Suppressor macrophage treated with lipopolysaccharide for 1 hour (primary cell): ENCODE results near the gene ZBTB14.
A peak's percentile ranks its signal among the peaks of the same experiment; 100 is the strongest.

Source experiments
- DNase-seq, 3 donors: peaks; one replicate each; pipeline ENCODE4 v3.0.0-alpha.2; 2020 to 2022

Gene ZBTB14, protein sequence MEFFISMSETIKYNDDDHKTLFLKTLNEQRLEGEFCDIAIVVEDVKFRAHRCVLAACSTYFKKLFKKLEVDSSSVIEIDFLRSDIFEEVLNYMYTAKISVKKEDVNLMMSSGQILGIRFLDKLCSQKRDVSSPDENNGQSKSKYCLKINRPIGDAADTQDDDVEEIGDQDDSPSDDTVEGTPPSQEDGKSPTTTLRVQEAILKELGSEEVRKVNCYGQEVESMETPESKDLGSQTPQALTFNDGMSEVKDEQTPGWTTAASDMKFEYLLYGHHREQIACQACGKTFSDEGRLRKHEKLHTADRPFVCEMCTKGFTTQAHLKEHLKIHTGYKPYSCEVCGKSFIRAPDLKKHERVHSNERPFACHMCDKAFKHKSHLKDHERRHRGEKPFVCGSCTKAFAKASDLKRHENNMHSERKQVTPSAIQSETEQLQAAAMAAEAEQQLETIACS

DNA sequence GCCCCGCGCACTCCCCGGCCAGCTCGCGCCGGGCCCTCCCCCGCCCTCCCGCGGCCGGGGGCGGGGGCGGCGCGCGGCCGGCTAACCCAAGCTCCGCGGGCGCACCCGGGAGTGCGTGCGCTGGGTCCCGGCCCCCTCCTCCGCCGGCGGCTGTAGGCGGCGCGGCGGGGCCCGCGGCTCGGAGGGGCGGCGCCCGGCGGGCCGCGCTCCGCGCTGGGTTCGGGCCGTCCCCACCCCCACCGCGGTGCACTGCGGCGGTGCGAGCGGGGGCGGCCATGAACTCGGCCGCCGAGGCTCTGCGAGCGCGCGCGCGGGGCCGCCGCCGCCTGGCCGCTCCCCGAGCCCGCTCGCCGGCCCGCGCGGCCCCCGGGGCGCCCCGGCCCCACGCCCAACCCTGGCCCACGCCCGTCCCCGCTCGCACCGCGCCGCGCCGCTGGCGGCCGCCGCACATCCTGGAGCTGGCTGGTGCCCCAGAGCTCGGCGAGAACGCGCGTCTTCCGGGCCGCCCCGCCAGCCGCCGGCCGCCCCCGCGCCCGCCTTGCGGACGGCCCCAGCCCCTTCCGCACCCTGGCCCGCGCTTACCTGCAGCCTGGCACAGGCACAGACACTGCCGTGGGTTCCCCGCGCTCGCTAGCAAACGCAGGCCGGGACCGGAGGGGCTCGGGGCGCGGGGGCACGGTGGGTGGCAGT lies at the start of gene ZBTB14:
Gene ZBTB14, minus strand, starts transcription at position 496 of the 690 bp plus-strand sequence. CDS start 2,480 bp downstream, outside the sequence.
- DNase-seq = peak; percentile 67 to 92 (median 85)

DNA sequence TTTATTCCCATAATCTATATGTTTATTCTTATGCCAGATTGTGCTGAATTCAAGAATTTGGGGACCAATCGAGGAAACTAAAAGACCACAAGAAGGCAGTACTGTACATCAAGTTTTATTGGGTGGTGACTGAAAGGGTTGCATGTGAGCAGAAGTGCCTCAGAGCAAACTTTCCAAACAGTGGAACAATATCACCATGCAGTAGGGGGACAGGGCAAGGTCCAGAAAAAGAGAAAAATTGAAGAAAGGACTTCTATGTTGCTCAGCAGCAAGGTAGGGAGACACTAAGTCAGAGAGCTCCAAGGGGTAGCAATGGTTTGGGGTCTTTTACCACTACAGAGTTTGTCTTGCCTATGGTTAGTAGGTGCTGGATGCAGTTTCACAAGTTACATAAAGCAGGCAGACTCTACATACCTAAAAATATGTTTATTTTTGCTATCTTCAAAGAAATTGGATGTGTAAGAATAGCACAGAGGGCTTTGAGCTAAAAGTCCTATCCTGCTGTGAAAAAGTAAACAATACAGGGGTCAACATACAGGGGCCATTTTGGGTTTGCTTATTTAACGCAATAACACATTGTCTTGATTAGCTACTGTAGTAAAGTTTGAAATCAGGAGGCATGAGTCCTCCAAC lies 43.8 kb upstream of the ZBTB14 start:
- no peak for DNase-seq

DNA sequence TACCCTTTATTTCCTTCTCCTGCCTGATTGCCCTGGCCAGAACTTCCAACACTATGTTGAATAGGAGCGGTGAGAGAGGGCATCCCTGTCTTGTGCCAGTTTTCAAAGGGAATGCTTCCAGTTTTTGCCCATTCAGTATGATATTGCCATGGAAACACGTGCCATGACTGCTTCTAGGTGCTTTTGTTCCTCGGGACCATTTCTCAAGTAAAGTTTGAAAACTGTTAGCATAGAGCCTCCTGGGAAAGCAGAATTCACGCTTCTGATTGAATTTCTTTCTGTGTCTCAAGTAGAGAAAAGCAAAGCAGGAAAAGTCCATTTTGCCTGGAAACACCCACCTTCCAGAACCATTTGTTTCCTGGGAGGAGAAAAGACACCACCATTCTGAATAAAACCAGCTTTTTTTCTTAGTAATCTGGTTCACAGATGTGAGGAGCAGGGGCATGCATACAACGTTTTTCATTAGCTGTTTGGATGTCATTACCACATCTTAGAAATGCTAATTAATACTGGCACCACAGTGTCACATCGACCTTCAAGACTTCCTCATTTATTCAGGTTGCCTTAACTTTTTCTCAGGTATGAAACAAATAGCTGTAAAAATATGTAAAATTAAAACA lies 39.0 kb upstream of the ZBTB14 start:
- DNase-seq = no peak

DNA sequence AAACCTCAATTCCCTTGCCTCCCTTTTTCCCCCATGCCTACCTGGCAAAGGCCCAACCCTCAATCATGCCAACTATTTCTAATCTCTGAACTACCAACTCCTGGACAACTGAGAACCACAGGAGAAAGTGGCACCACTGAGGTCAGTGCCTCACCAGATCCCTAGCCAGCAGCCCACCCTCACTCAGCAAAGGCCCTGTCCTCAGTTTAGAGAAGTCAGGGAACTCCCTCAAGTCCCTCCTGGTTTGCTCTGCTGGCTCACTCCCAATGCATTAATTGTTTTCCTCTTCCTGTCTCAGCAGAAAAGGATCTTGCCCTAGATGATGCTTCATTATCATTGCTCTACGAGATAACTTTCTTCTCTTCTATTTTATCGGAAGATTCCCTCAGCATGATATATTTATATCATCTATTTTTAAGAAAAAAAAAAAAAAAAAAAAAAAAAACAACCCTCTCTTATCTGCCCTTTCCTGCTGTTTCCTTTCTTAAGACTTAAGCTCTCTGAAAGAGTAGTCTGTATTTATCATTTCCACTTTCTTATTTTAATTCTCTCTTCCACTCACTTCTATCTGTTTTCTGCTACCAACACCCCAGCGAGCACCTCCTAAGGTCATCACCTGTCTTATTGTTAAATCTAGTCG lies 22.7 kb upstream of the ZBTB14 start:
- DNase-seq = no peak

DNA sequence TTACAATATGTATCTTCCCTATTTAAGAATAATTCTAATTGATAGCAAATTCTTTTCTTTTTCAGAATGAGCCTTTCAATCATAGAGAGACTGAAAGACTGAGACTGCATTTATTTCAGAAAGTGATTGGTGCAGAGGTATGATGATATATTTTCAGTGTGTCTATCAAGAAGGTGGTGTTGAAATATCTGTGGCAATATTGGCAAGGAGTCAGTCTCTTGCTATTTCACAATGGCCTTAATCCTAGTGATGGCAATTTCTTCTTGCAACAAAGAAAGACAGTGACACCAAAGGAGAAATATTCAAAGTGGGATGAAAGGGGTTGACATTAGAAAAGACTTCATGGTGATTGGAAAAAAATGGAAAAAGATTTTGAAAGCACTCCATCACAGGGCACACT lies 21.7 kb upstream of the ZBTB14 start:
- peak; percentile 10 to 36 (median 34) for DNase-seq

DNA sequence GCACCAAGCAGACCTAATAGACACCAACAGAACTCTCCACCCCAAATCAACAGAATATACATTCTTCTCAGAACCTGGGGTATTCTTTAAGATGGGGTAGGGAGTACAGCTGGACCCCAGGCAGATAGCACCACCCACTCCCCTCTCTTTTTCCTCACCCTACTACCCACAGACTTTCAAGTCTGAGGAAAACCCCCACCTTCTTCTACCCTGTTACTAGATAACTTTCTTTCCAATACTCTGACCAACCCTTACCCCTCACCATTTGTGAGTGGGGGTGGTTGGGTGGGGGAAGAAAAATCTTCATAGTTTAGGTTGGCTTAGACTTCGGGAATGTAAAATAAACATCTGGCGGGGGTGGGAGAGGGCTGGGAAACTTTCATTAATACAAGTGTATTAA lies 20.3 kb upstream of the ZBTB14 start:
- DNase-seq = no peak

DNA sequence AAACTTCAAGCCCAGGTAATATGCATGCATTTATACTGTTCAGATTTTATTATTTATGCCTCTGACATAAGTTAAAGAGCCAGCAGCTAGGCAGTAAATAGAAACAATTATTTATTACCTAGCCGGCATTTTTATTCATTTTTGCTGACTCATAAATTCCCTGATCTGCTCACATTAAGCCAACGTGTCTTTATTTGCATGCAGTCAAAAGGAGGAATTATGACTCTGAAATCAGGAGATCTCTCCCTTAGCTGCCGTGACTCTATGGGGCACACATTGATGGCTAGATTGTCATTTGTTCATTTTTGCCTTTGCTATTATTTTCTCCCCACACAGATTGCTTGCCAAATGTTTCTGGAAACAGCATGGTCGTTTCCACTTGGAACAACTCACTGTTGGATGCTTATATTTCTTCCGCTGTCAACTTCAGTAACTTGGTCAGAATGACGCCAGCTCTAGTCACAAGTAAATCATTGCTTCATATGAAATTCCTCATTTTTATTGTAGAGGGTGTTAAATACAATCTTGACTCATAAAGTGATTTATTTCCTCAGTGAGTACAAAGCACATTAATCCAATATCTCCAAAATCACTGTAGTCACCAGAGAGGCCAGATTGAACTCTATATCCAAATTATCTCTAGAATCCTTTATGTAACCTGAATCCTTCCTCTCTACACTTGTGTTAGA lies 15.9 kb upstream of the ZBTB14 start:
- DNase-seq = peak; percentile 42 to 74 (median 74)

DNA sequence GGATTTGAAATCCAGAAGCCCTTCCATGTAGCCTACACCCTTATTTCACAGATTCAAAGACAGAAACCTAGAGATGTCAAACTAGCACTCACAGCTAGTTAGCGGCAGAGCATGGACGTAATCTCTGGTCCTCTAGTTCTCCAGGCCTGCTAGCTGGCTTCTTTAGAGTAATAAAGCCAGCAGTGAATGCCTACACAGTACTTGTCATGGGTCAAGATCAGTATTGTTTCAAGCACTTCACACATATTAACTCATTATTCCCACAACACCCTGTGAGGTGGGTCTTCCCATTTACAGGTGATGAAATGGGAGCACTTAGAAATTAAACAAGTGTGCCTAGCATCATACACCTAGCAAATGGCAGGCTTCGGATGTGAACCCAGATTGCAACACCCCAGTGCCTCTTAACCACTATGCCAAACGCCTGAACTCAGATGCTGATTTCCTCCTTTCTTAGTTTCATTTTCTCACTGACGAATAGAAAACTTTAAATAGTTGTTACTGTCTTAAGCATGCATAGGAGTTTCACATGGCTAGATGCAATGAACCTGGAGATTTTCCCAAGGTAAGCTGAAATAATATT lies 14.5 kb upstream of the ZBTB14 start:
- peak; percentile 37 to 49 (median 47) for DNase-seq

DNA sequence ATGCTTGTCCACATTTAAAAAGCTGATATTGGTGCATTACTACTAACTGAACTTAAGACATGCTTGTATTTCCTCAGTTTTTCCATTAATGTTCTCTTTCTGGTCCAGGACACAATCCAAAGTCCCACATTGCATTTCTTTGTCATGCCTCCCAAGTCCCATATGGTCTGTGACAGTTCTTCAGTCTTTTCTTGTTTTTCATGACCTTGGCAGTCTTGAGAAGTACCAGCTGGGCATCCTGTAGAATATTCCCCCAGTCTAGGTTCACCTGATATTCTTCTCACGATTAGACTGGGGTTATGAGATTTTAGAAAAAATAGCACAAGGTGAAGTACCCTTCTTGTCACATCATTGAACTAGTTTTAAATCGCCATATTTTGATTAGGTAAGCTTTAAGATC lies 10.3 kb upstream of the ZBTB14 start:
- DNase-seq = no peak

DNA sequence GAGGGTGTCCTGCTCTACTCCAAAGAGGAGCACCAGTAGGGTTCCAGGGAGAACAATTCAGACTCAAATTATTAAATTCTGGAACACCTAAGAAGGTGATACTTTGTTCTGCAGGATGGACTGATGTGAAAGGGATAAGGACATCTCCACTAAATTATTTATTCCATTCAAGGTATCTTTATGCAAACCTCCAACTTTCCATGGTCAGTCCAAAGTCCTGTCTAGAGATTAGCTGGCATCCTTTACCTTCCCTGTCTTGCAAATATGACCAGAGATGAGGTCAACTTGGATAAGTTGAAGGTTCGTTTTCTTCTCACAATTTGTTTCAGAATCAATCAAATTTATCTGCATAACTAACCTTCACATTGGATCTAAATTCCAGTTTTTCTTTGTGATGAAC lies 8.7 kb upstream of the ZBTB14 start:
- DNase-seq = no peak

DNA sequence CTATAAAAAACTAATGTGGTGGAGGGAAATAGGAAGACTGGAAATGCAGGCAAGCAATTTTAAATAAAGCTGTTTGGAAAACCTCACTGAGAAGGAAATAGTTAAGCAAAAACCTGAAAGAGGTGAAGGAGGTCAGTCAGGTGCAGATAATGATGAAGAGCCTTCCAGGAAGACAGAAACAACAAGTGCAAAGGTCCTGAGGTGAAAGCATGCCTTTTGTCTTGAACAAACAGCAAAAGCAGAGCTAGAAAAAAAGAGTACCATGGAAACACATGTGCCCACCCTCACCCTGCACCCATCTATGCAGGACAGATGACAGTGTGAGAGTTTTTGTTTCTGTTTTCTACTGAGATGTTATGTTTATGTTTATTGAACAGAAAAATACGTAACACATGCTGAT lies 8.1 kb upstream of the ZBTB14 start:
- DNase-seq = no peak

DNA sequence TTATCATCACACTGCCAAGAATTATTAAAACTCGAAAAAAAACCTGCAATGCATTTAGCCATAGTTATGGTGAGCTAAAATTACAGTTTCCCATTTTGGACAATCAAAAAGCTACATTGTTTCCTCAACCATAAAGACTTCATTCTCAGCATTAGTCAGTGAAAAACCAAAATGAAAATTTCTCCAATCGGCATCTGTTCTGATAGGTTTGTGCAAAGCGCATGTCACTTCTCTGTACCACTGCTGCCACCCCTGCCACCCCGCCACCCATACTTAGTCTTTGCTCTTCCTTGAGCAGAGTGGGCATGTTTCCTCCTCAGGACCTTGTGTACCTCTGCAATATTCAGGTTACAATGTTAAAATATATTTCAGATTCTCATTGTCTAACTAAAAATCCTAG lies 7.1 kb upstream of the ZBTB14 start:
- DNase-seq = no peak

DNA sequence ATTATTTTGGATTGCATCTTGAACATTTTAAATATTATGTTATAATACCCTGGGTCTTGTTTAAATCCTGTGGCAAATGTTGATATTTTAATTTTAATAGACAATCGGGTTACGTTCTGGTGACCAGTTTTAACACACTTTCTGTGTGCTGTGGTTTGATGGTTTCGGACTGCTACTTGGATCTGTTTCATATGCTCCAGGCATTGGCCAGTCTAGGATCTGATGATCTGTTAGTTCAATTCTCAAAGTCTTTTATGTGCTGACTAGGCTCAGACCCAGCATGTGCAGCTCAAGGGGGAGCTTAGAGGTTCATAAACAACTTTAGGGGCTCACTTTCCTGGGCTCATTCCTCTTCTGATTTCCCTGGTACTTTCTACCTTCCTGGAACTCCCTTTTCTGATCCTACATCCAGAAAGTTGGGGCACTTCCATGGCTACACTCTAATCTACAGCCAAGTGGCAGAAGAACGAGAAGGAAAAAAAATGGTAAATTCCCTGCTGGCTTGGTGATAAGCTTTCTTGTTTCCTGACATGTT lies 5.0 kb upstream of the ZBTB14 start:
- DNase-seq = no peak

DNA sequence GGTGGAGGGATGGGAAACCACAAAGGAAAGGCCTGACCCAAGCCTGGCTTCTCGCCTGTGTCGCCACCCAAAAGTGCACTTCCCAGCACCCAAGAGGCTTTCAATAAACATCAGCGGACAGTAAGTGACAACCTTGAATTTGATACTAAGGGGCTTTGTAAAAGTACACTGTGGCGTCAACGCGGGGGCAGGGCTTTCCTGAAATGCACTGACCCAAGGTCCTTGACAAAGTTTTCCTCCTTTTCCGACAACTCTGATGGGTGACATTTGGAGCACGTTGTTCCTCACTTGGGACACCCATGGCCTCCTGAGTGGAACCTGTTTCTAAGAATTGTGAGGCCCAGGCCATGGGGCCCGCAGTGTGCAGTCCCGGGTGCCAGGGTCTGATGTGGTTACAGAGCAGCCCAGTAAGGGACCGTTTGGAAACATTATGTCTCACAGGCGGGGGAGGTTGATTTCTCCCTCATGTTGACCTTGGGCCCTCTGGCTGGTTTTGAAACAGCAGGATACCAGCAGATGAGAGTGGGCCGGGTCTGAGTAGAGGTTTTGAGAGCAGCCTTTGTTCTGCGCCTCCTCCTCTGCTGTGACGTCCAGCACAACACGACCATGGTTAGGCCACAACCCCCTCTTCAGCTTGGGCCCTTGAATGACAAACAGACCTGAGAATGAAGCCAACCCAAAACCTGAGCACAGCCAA lies 2.8 kb upstream of the ZBTB14 start:
- no peak for DNase-seq

DNA sequence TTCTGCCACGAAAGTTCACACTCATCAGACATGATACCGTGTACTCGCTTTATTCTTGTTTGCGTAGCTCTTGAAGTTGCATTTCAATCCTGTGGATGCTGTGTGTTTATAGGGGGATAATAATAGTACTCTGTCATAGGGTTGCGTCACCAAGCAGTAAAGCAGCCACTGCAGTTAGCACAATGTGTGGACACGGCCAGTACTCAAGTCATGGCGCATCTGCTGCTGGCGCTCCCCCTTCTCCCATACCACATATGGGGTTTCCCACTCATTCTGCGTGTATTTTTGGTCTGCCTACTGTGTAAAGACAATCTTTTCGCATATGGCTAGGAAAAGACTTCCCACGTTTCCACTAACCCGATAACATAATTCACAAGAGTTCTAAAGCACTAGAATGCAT lies 2.1 kb upstream of the ZBTB14 start:
- DNase-seq = peak in 1 of 3 donors; percentile 6

DNA sequence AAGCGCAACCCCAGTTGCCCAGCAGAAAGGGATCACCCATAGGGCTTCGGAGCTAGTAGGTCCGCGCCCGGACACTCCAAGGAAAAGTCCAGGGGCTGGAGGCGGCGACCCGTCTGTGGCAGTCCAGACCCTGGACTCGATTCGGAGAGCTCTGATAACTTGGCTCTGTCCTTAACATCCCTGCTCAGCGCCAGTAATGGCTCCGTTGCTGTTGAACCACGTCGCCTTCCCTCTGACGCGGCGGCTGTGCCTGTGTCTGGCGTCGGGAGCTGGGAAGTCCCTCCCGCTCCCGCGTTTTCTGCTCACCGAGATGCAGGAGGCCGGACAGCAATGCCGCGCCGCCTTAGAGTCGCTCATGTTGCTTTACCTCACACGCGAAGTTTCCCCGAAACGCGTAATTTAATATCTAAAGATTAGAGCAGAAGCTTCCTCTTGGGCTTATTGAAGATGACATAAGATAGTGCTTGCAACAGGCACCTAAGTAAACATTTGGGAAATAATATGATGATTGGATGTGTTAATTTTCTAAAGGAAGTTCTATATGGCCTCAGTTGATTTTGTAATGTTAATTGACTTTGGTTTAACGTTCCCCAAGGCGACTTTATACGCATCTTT lies 1.3 kb upstream of the ZBTB14 start:
- peak; percentile 88 to 91 (median 88) for DNase-seq

DNA sequence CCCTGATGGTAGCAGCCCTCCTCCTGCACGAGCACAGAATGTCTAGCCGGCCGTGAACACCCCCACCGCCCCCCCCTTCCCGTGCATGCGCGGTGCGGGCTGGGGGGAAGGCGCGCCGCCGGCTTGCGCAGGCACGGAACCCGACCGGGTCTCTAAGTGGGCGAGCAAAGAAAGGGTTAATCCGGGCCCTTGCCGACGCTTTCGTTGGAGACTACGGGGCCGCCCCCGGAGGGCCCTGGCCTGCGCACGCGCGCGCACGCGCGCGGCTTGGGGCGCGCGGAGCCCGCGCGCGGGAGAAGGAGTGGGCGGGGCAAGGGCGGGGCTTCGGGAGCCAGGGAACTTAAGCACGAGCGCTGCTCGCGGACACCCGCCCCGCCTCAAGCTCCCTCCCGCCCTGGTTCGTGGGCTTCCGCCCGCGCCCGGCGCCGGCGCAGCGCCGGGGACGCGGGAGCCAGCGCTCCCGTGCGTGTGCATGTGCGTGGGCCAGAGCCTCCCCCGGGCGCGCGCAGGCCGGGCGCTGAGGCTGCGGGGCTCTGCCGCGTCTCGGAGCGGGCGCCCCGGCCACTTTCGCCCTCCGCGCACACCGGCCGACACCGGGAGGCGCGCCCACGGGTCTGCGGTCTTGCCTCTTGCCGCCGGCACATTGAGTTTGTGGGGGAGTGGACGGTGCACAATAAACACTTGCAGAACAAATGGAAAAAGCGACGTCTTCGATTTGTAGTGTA lies 617 bp upstream of the ZBTB14 start:
- DNase-seq = peak; percentile 96 to 99 (median 98)

DNA sequence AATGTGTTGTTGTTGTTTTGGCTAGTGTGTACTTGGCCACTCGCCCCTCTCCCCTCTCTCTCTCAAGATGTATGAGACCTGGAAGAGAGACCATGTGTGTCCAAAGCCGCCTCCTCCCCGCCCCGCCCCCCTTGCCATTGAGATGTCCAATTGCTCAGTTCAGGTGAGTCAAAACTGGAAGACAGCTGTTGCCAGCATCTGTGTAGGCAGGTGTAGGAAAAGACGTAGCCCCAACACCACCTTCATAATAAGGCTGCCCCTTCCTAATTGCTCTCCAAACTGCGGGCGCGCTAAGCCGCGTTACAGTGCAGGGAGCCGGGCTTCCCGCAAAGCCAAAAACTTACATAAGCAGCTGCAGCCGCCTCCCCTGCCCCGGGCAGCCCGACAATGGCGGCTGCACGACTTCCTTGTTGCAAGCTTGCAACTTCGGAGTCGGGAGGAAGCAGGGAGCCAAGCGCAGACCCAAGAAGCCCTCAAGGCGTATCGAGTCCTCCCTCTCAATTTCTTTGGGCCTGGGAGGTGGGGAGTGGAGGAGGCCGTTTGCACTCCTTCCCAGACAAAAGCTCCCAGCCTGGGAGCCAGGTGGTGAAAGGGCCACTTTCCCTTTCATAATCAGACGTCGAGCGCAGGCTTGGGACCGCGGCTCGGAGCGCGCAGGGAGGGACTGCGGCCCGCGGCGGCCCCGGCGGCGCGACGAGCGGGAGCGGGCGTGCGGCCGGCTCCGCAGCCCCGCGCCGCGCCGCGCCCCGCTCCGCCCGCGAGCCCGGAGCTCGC lies 882 bp downstream of the ZBTB14 start:
- peak; percentile 70 to 81 (median 75) for DNase-seq

DNA sequence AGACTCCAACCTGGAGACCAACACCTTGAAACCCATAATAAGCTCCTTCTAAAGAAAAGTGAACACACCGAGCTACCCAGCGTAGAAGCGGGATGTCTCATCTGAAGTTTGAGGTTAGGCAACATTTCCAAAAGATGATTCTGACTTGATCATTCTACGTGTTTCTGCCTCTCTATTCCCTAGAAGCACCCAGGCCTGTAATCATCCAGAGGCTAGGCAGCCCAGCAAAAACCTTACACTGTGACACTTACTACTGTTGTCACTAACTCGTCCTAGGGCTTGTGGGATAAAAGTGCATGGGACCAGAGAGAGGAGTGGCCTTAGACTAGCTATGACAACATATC lies 1.4 kb downstream of the ZBTB14 start:
- peak in 2 of 3 donors; percentile 8 to 21 for DNase-seq
